GM23338 (cell line): ENCODE measurements around the gene SERGEF.

Experiments
- CREB1 ChIP-seq: fragments of 250-450 bp; sonication (Bioruptor Pico); IDR thresholded peaks from 2 replicates; pipeline ENCODE4 v1.5.0; 2020; ENCODE audit warnings: low read depth, mild to moderate bottlenecking, moderate library complexity
- EZH2 ChIP-seq: fragments of 200-600 bp; sonication (generic); IDR thresholded peaks from one replicate; pipeline ENCODE4 v1.8.0; 2017; ENCODE audit warnings: antibody characterized with exemption, mild to moderate bottlenecking, low read depth; ENCODE audit not compliant: unreplicated experiment
- EZH2phosphoT487 ChIP-seq: fragments of 200-600 bp; sonication (generic); IDR thresholded peaks from one replicate; pipeline ENCODE4 v1.8.1; 2018; ENCODE audit warnings: antibody characterized with exemption; ENCODE audit not compliant: unreplicated experiment
- NANOG ChIP-seq: IDR thresholded peaks from 2 replicates; pipeline ENCODE4 v1.6.1; 2016; ENCODE audit warnings: antibody characterized with exemption, borderline replicate concordance
- POLR2AphosphoS5 ChIP-seq: IDR thresholded peaks from 2 replicates; pipeline ENCODE4 v1.6.1; 2016; ENCODE audit warnings: antibody characterized with exemption, low read depth
- STAT1 ChIP-seq: IDR thresholded peaks from one replicate; pipeline ENCODE4 v1.6.1; 2016; ENCODE audit warnings: antibody characterized with exemption; ENCODE audit not compliant: unreplicated experiment
- ZNF114 ChIP-seq: fragments of 250-450 bp; sonication (Bioruptor Pico); IDR thresholded peaks from 2 replicates; pipeline ENCODE4 v1.5.0; 2020; ENCODE audit warnings: mild to moderate bottlenecking, moderate library complexity
- ZNF331 ChIP-seq: fragments of 250-450 bp; sonication (Bioruptor Pico); IDR thresholded peaks from 2 replicates; pipeline ENCODE4 v1.5.0; 2020; ENCODE audit warnings: low read depth, mild to moderate bottlenecking, moderate library complexity
- TF ChIP-seq, protein P1 (sequence below), 2 experiments: fragments of 200-600 bp in 1 of 2; sonication (generic) in 1 of 2; conservative IDR thresholded peaks; 2 replicates each; pipeline versions ENCODE4 v1.5.1 to v1.6.1; 2016 to 2017; ENCODE audit warnings: antibody characterized with exemption in 2 of 2, low read depth in 2 of 2, mild to moderate bottlenecking in 2 of 2, moderate library complexity in 1 of 2
- TF ChIP-seq, protein P2 (sequence below): IDR thresholded peaks from one replicate; pipeline ENCODE4 v1.6.1; 2018; ENCODE audit warnings: antibody characterized with exemption; ENCODE audit not compliant: unreplicated experiment
- TF ChIP-seq, protein P3 (sequence below): fragments of 250-450 bp; sonication (Bioruptor Pico); IDR thresholded peaks from 2 replicates; pipeline ENCODE4 v1.5.0; 2020; ENCODE audit warnings: mild to moderate bottlenecking, moderate library complexity
- TF ChIP-seq, protein P4 (sequence below): IDR thresholded peaks from 2 replicates; pipeline ENCODE4 v1.6.1; 2016; ENCODE audit warnings: antibody characterized with exemption

DNA sequence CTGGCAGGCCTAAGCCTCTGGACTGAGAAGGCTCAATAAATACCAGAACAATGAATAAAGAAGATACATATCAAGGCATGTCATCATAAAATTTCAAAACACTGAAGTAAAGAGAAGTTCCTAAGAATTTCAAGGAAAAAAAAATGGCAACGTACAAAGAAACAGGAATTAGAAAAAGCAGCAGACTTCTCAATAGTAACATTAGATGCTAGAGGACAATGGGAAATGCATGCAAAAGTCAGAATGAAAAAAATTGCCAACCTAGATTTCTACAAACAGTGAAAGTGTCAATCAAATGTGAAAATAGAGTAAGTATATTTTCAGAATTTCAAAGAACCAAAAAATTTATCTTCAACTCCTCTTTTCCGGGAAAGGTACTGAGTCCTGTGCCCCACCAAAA, 153.3 kb downstream of the SERGEF start:
- TF ChIP-seq, protein P1, sequence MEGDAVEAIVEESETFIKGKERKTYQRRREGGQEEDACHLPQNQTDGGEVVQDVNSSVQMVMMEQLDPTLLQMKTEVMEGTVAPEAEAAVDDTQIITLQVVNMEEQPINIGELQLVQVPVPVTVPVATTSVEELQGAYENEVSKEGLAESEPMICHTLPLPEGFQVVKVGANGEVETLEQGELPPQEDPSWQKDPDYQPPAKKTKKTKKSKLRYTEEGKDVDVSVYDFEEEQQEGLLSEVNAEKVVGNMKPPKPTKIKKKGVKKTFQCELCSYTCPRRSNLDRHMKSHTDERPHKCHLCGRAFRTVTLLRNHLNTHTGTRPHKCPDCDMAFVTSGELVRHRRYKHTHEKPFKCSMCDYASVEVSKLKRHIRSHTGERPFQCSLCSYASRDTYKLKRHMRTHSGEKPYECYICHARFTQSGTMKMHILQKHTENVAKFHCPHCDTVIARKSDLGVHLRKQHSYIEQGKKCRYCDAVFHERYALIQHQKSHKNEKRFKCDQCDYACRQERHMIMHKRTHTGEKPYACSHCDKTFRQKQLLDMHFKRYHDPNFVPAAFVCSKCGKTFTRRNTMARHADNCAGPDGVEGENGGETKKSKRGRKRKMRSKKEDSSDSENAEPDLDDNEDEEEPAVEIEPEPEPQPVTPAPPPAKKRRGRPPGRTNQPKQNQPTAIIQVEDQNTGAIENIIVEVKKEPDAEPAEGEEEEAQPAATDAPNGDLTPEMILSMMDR (conservative IDR thresholded peaks at IDR 0.05; ENCODE audit: low read depth in 2 of 2), result no peak
- TF ChIP-seq EZH2 (no peak), POLR2AphosphoS5 (no peak), CREB1 (CRISPR knock-in tag) (no peak), EZH2phosphoT487 (no peak), ZNF331 (CRISPR knock-in tag) (no peak), STAT1 (no peak), NANOG (no peak), ZNF114 (CRISPR knock-in tag) (no peak)
- TF ChIP-seq, protein P2, sequence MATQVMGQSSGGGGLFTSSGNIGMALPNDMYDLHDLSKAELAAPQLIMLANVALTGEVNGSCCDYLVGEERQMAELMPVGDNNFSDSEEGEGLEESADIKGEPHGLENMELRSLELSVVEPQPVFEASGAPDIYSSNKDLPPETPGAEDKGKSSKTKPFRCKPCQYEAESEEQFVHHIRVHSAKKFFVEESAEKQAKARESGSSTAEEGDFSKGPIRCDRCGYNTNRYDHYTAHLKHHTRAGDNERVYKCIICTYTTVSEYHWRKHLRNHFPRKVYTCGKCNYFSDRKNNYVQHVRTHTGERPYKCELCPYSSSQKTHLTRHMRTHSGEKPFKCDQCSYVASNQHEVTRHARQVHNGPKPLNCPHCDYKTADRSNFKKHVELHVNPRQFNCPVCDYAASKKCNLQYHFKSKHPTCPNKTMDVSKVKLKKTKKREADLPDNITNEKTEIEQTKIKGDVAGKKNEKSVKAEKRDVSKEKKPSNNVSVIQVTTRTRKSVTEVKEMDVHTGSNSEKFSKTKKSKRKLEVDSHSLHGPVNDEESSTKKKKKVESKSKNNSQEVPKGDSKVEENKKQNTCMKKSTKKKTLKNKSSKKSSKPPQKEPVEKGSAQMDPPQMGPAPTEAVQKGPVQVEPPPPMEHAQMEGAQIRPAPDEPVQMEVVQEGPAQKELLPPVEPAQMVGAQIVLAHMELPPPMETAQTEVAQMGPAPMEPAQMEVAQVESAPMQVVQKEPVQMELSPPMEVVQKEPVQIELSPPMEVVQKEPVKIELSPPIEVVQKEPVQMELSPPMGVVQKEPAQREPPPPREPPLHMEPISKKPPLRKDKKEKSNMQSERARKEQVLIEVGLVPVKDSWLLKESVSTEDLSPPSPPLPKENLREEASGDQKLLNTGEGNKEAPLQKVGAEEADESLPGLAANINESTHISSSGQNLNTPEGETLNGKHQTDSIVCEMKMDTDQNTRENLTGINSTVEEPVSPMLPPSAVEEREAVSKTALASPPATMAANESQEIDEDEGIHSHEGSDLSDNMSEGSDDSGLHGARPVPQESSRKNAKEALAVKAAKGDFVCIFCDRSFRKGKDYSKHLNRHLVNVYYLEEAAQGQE, result no peak
- TF ChIP-seq, protein P3, sequence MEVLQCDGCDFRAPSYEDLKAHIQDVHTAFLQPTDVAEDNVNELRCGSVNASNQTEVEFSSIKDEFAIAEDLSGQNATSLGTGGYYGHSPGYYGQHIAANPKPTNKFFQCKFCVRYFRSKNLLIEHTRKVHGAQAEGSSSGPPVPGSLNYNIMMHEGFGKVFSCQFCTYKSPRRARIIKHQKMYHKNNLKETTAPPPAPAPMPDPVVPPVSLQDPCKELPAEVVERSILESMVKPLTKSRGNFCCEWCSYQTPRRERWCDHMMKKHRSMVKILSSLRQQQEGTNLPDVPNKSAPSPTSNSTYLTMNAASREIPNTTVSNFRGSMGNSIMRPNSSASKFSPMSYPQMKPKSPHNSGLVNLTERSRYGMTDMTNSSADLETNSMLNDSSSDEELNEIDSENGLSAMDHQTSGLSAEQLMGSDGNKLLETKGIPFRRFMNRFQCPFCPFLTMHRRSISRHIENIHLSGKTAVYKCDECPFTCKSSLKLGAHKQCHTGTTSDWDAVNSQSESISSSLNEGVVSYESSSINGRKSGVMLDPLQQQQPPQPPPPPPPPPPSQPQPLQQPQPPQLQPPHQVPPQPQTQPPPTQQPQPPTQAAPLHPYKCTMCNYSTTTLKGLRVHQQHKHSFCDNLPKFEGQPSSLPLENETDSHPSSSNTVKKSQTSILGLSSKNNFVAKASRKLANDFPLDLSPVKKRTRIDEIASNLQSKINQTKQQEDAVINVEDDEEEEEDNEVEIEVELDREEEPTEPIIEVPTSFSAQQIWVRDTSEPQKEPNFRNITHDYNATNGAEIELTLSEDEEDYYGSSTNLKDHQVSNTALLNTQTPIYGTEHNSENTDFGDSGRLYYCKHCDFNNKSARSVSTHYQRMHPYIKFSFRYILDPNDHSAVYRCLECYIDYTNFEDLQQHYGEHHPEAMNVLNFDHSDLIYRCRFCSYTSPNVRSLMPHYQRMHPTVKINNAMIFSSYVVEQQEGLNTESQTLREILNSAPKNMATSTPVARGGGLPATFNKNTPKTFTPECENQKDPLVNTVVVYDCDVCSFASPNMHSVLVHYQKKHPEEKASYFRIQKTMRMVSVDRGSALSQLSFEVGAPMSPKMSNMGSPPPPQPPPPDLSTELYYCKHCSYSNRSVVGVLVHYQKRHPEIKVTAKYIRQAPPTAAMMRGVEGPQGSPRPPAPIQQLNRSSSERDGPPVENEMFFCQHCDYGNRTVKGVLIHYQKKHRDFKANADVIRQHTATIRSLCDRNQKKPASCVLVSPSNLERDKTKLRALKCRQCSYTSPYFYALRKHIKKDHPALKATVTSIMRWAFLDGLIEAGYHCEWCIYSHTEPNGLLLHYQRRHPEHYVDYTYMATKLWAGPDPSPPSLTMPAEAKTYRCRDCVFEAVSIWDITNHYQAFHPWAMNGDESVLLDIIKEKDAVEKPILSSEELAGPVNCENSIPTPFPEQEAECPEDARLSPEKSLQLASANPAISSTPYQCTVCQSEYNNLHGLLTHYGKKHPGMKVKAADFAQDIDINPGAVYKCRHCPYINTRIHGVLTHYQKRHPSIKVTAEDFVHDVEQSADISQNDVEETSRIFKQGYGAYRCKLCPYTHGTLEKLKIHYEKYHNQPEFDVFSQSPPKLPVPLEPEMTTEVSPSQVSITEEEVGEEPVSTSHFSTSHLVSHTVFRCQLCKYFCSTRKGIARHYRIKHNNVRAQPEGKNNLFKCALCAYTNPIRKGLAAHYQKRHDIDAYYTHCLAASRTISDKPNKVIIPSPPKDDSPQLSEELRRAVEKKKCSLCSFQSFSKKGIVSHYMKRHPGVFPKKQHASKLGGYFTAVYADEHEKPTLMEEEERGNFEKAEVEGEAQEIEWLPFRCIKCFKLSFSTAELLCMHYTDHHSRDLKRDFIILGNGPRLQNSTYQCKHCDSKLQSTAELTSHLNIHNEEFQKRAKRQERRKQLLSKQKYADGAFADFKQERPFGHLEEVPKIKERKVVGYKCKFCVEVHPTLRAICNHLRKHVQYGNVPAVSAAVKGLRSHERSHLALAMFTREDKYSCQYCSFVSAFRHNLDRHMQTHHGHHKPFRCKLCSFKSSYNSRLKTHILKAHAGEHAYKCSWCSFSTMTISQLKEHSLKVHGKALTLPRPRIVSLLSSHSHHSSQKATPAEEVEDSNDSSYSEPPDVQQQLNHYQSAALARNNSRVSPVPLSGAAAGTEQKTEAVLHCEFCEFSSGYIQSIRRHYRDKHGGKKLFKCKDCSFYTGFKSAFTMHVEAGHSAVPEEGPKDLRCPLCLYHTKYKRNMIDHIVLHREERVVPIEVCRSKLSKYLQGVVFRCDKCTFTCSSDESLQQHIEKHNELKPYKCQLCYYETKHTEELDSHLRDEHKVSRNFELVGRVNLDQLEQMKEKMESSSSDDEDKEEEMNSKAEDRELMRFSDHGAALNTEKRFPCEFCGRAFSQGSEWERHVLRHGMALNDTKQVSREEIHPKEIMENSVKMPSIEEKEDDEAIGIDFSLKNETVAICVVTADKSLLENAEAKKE (CRISPR knock-in tag), result no peak
- TF ChIP-seq, protein P4, sequence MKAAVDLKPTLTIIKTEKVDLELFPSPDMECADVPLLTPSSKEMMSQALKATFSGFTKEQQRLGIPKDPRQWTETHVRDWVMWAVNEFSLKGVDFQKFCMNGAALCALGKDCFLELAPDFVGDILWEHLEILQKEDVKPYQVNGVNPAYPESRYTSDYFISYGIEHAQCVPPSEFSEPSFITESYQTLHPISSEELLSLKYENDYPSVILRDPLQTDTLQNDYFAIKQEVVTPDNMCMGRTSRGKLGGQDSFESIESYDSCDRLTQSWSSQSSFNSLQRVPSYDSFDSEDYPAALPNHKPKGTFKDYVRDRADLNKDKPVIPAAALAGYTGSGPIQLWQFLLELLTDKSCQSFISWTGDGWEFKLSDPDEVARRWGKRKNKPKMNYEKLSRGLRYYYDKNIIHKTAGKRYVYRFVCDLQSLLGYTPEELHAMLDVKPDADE, result no peak
